SK-N-SH treated with all-trans-retinoic acid at 6 μM for 48 hours (cell line): ENCODE measurements around the gene TTC28.

Source experiments
- ATAC-seq: fragments of 200-7000 bp; cut with Tn5 transposase; 3 replicates; pipeline ENCODE4 v1.9.1; 2020; ENCODE audit warnings: mild to moderate bottlenecking, moderate library complexity
- ARNTL ChIP-seq: fragments of 450-650 bp; formaldehyde crosslinking; IDR thresholded peaks from 2 replicates; pipeline ENCODE4 v1.5.0; 2020; ENCODE audit warnings: low read depth, mild to moderate bottlenecking, moderate library complexity, borderline replicate concordance
- BACH2 ChIP-seq: fragments of 250-450 bp; sonication (Bioruptor Pico); IDR thresholded peaks from 2 replicates; pipeline ENCODE4 v1.9.0; 2021; ENCODE audit warnings: mild to moderate bottlenecking, borderline replicate concordance
- CSDC2 ChIP-seq: fragments of 250-450 bp; sonication (Bioruptor Pico); IDR thresholded peaks from 2 replicates; pipeline ENCODE4 v1.5.0; 2020; ENCODE audit warnings: mild to moderate bottlenecking, moderate library complexity
- ESRRG ChIP-seq: fragments of 250-450 bp; sonication (Bioruptor Pico); IDR thresholded peaks from 2 replicates; pipeline ENCODE4 v1.6.1; 2021; ENCODE audit warnings: mild to moderate bottlenecking
- ISL1 ChIP-seq: fragments of 250-450 bp; sonication (Bioruptor Pico); IDR thresholded peaks from 2 replicates; pipeline ENCODE4 v2.1.2; 2022; ENCODE audit warnings: mild to moderate bottlenecking, moderate library complexity
- PPARA ChIP-seq: fragments of 250-450 bp; sonication (Bioruptor Pico); IDR thresholded peaks from 2 replicates; pipeline ENCODE4 v1.5.0; 2020; ENCODE audit warnings: mild to moderate bottlenecking, borderline replicate concordance
- RARB ChIP-seq: fragments of 250-450 bp; sonication (Bioruptor Pico); IDR thresholded peaks from 2 replicates; pipeline ENCODE4 v1.8.0; 2021; ENCODE audit warnings: mild to moderate bottlenecking, moderate library complexity
- SNAI2 ChIP-seq: fragments of 250-450 bp; sonication (Bioruptor Pico); IDR thresholded peaks from 2 replicates; pipeline ENCODE4 v1.5.0; 2020; ENCODE audit warnings: mild to moderate bottlenecking, moderate library complexity
- TCF4 ChIP-seq: fragments of 250-450 bp; sonication (Bioruptor Pico); IDR thresholded peaks from 2 replicates; pipeline ENCODE4 v1.8.0; 2021; ENCODE audit warnings: mild to moderate bottlenecking, moderate library complexity, borderline replicate concordance
- TOX ChIP-seq: fragments of 250-450 bp; sonication (Bioruptor Pico); IDR thresholded peaks from 2 replicates; pipeline ENCODE4 v1.8.0; 2021; ENCODE audit warnings: mild to moderate bottlenecking, moderate library complexity, borderline replicate concordance
- TSHZ2 ChIP-seq: fragments of 250-450 bp; sonication (Bioruptor Pico); IDR thresholded peaks from 2 replicates; pipeline ENCODE4 v1.5.0; 2020; ENCODE audit warnings: mild to moderate bottlenecking, moderate library complexity
- ZC3H10 ChIP-seq: fragments of 250-450 bp; sonication (Bioruptor Pico); IDR thresholded peaks from 2 replicates; pipeline ENCODE4 v1.5.1; 2021; ENCODE audit warnings: mild to moderate bottlenecking, moderate library complexity
- ZFP3 ChIP-seq: fragments of 250-450 bp; sonication (Bioruptor Pico); IDR thresholded peaks from 2 replicates; pipeline ENCODE4 v1.5.0; 2020; ENCODE audit warnings: mild to moderate bottlenecking, moderate library complexity
- ZFP30 ChIP-seq: fragments of 450-650 bp; formaldehyde crosslinking; IDR thresholded peaks from 2 replicates; pipeline ENCODE4 v1.5.0; 2022; ENCODE audit warnings: mild to moderate bottlenecking, moderate library complexity
- ZNF565 ChIP-seq: fragments of 450-650 bp; formaldehyde crosslinking; conservative IDR thresholded peaks from 2 replicates; pipeline ENCODE4 v1.5.0; 2020; ENCODE audit warnings: low read depth, mild to moderate bottlenecking, moderate library complexity
- ZNF70 ChIP-seq: fragments of 450-650 bp; formaldehyde crosslinking; IDR thresholded peaks from 2 replicates; pipeline ENCODE4 v1.5.0; 2020; ENCODE audit warnings: mild to moderate bottlenecking, moderate library complexity
- ZNF8 ChIP-seq: fragments of 450-650 bp; formaldehyde crosslinking; IDR thresholded peaks from 2 replicates; pipeline ENCODE4 v1.5.0; 2020; ENCODE audit warnings: mild to moderate bottlenecking, moderate library complexity
- TF ChIP-seq, protein P1 (sequence below): fragments of 250-450 bp; sonication (Bioruptor Pico); IDR thresholded peaks from 2 replicates; pipeline ENCODE4 v1.8.0; 2020; ENCODE audit warnings: mild to moderate bottlenecking, moderate library complexity, borderline replicate concordance
- TF ChIP-seq, protein P2 (sequence below): fragments of 250-450 bp; sonication (Bioruptor Pico); IDR thresholded peaks from 2 replicates; pipeline ENCODE4 v1.8.0; 2021; ENCODE audit warnings: low read depth, mild to moderate bottlenecking, moderate library complexity, borderline replicate concordance
- TF ChIP-seq, protein P3 (sequence below): fragments of 250-450 bp; sonication (Bioruptor Pico); IDR thresholded peaks from 2 replicates; pipeline ENCODE4 v1.5.1; 2020; ENCODE audit warnings: low read depth, mild to moderate bottlenecking, moderate library complexity
- TF ChIP-seq, protein P4 (sequence below): fragments of 250-450 bp; sonication (Bioruptor Pico); IDR thresholded peaks from 2 replicates; pipeline ENCODE4 v1.5.1; 2021; ENCODE audit warnings: mild to moderate bottlenecking, moderate library complexity

TTC28 gene

GRCh38 chr22:28398981-28399380, 280.7 kb downstream of the TTC28 start:
- TF ChIP-seq ISL1 (CRISPR knock-in tag): peak; percentile 48; the same call in 1 of the 2 replicates
- TF ChIP-seq ZC3H10 (CRISPR knock-in tag): no peak
- ATAC-seq: no peak

DNA sequence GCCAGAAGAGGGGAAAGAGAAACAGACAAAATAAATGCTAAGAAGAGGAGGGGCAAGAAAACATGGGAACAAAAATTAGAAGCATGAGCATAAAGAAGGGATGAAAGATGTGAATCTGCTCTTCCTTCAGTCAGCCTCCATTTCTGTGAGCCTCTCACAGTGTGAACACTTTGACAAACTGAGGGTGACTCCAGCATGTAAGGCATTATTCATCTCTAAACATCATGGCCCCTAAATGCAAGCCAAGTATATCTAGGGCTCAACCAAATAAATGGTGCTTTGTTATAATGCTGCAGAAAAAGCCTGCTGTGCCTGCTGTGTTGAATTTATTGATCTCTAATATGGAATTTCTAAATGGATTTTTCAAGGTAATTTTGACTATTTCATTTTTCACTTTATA, 281.3 kb downstream of the TTC28 start:
- TF ChIP-seq ARNTL (CRISPR knock-in tag): no peak
- no peak for TF ChIP-seq CSDC2 (CRISPR knock-in tag)
- no peak for TF ChIP-seq TSHZ2 (CRISPR knock-in tag)
- TF ChIP-seq ZNF70 (CRISPR knock-in tag): no peak
- TF ChIP-seq, protein P1, sequence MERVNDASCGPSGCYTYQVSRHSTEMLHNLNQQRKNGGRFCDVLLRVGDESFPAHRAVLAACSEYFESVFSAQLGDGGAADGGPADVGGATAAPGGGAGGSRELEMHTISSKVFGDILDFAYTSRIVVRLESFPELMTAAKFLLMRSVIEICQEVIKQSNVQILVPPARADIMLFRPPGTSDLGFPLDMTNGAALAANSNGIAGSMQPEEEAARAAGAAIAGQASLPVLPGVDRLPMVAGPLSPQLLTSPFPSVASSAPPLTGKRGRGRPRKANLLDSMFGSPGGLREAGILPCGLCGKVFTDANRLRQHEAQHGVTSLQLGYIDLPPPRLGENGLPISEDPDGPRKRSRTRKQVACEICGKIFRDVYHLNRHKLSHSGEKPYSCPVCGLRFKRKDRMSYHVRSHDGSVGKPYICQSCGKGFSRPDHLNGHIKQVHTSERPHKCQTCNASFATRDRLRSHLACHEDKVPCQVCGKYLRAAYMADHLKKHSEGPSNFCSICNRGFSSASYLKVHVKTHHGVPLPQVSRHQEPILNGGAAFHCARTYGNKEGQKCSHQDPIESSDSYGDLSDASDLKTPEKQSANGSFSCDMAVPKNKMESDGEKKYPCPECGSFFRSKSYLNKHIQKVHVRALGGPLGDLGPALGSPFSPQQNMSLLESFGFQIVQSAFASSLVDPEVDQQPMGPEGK (CRISPR knock-in tag): no peak
- no peak for TF ChIP-seq ZNF8 (CRISPR knock-in tag)
- no peak for TF ChIP-seq TOX (CRISPR knock-in tag)
- TF ChIP-seq ZC3H10 (CRISPR knock-in tag): no peak
- TF ChIP-seq ESRRG (CRISPR knock-in tag): no peak
- no peak for TF ChIP-seq BACH2 (CRISPR knock-in tag)
- TF ChIP-seq RARB (CRISPR knock-in tag): no peak
- no peak for TF ChIP-seq ZFP30 (CRISPR knock-in tag)
- TF ChIP-seq SNAI2 (CRISPR knock-in tag): no peak
- TF ChIP-seq PPARA (CRISPR knock-in tag): no peak
- TF ChIP-seq, protein P2, sequence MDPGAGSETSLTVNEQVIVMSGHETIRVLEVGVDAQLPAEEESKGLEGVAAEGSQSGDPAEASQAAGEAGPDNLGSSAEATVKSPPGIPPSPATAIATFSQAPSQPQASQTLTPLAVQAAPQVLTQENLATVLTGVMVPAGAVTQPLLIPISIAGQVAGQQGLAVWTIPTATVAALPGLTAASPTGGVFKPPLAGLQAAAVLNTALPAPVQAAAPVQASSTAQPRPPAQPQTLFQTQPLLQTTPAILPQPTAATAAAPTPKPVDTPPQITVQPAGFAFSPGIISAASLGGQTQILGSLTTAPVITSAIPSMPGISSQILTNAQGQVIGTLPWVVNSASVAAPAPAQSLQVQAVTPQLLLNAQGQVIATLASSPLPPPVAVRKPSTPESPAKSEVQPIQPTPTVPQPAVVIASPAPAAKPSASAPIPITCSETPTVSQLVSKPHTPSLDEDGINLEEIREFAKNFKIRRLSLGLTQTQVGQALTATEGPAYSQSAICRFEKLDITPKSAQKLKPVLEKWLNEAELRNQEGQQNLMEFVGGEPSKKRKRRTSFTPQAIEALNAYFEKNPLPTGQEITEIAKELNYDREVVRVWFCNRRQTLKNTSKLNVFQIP: no peak
- no peak for TF ChIP-seq ZFP3 (CRISPR knock-in tag)
- TF ChIP-seq, protein P3, sequence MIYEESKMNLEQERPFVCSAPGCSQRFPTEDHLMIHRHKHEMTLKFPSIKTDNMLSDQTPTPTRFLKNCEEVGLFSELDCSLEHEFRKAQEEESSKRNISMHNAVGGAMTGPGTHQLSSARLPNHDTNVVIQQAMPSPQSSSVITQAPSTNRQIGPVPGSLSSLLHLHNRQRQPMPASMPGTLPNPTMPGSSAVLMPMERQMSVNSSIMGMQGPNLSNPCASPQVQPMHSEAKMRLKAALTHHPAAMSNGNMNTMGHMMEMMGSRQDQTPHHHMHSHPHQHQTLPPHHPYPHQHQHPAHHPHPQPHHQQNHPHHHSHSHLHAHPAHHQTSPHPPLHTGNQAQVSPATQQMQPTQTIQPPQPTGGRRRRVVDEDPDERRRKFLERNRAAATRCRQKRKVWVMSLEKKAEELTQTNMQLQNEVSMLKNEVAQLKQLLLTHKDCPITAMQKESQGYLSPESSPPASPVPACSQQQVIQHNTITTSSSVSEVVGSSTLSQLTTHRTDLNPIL: no peak
- TF ChIP-seq ZNF565 (CRISPR knock-in tag): no peak
- no peak for TF ChIP-seq ISL1 (CRISPR knock-in tag)
- TF ChIP-seq TCF4 (CRISPR knock-in tag): no peak
- ATAC-seq: no peak

DNA sequence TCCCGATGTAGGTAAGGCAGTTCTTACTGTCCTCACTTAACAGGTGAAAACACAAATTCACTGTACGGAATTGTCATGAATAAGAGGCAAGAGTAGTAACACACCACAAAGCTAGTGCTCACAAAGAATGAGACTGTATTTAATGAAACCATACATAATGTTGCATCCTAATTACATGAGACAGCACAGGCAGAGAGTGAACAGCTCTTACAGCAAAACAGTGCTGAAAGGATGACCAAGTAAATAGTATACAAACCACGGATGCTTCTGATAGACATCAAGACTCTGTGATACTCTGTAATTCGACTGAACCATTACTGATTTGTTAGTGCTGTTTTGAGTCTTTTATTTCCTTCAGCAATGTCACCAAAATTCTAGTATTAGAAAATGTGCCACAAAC, 282.3 kb downstream of the TTC28 start:
- peak; percentile 78 for ATAC-seq
- TF ChIP-seq ZNF70 (CRISPR knock-in tag) (no peak), ZNF565 (CRISPR knock-in tag) (no peak), SNAI2 (CRISPR knock-in tag) (no peak), BACH2 (CRISPR knock-in tag) (no peak), ZNF8 (CRISPR knock-in tag) (no peak), TSHZ2 (CRISPR knock-in tag) (no peak), ZFP30 (CRISPR knock-in tag) (no peak), ESRRG (CRISPR knock-in tag) (no peak), TCF4 (CRISPR knock-in tag) (no peak), ISL1 (CRISPR knock-in tag) (no peak)
- TF ChIP-seq, protein P4, sequence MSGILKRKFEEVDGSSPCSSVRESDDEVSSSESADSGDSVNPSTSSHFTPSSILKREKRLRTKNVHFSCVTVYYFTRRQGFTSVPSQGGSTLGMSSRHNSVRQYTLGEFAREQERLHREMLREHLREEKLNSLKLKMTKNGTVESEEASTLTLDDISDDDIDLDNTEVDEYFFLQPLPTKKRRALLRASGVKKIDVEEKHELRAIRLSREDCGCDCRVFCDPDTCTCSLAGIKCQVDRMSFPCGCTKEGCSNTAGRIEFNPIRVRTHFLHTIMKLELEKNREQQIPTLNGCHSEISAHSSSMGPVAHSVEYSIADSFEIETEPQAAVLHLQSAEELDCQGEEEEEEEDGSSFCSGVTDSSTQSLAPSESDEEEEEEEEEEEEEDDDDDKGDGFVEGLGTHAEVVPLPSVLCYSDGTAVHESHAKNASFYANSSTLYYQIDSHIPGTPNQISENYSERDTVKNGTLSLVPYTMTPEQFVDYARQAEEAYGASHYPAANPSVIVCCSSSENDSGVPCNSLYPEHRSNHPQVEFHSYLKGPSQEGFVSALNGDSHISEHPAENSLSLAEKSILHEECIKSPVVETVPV (CRISPR knock-in tag): no peak
- TF ChIP-seq, protein P2: no peak
- TF ChIP-seq, protein P1 (CRISPR knock-in tag): no peak
